Neural progenitor cell (in vitro differentiated cells): ENCODE results near the gene KRTAP12-4. TPM values are rescaled to one million over a fixed set of nuclear protein-coding genes. Genes with fewer than 3 reads are reported as not detected.

ENCODE experiments used
- DNase-seq: peaks from one replicate; pipeline ENCODE4 v3.0.0-alpha.2; 2016; ENCODE audit warnings: low spot score
- H2AFZ ChIP-seq: fragments of 200-600 bp; sonication (generic); replicated peaks from 2 replicates; pipeline ENCODE4 v1.6.1; 2016; ENCODE audit warnings: antibody characterized with exemption
- H3F3A ChIP-seq: fragments of 200-600 bp; sonication (generic); 2 replicates; pipeline ENCODE4 v1.6.1; 2016; ENCODE audit warnings: antibody characterized with exemption, low read depth
- H3K27ac ChIP-seq: fragments of 200-600 bp; sonication (generic); 2 replicates; pipeline ENCODE4 v1.5.1; 2016; ENCODE audit warnings: mild to moderate bottlenecking
- H3K27me3 ChIP-seq: fragments of 200-600 bp; sonication (generic); 2 replicates; pipeline ENCODE4 v1.6.1; 2016; ENCODE audit warnings: mild to moderate bottlenecking, moderate library complexity
- H3K36me3 ChIP-seq: fragments of 200-600 bp; sonication (generic); 2 replicates; pipeline ENCODE4 v1.5.1; 2016
- H3K4me1 ChIP-seq: fragments of 200-600 bp; sonication (generic); 2 replicates; pipeline ENCODE4 v1.6.1; 2016; ENCODE audit warnings: mixed run types
- H3K4me2 ChIP-seq: fragments of 200-600 bp; sonication (generic); 2 replicates; pipeline ENCODE4 v1.6.1; 2016
- H3K4me3 ChIP-seq: fragments of 200-600 bp; sonication (generic); 2 replicates; pipeline ENCODE4 v1.5.1; 2016
- H3K79me2 ChIP-seq: fragments of 200-600 bp; sonication (generic); 2 replicates; pipeline ENCODE4 v1.6.1; 2016; ENCODE audit warnings: low read depth
- H3K9ac ChIP-seq: fragments of 200-600 bp; sonication (generic); 2 replicates; pipeline ENCODE4 v1.6.1; 2016
- H3K9me3 ChIP-seq: fragments of 200-600 bp; sonication (generic); 2 replicates; pipeline ENCODE4 v1.5.1; 2016; ENCODE audit warnings: low read depth
- H4K20me1 ChIP-seq: fragments of 200-600 bp; sonication (generic); 2 replicates; pipeline ENCODE4 v1.6.1; 2016; ENCODE audit warnings: low read depth
- H3K27ac Mint-ChIP-seq: 3 replicates; pipeline ENCODE4 v1.8.0; 2021; ENCODE audit warnings: mixed read lengths
- H3K27me3 Mint-ChIP-seq: 2 replicates; pipeline ENCODE4 v1.8.0; 2022; ENCODE audit warnings: low read depth, mild to moderate bottlenecking, inconsistent platforms, moderate library complexity, mixed read lengths; ENCODE audit not compliant: insufficient read depth
- H3K36me3 Mint-ChIP-seq: 3 replicates; pipeline ENCODE4 v1.8.0; 2021; ENCODE audit warnings: mixed read lengths
- H3K4me1 Mint-ChIP-seq: 3 replicates; pipeline ENCODE4 v1.8.0; 2021; ENCODE audit warnings: mixed read lengths
- H3K4me3 Mint-ChIP-seq: 3 replicates; pipeline ENCODE4 v1.8.0; 2021; ENCODE audit warnings: mild to moderate bottlenecking, moderate library complexity, mixed read lengths
- H3K9me3 Mint-ChIP-seq: 3 replicates; pipeline ENCODE4 v1.8.0; 2020; ENCODE audit warnings: mixed read lengths
- CTCF ChIP-seq: fragments of 200-600 bp; sonication (generic); IDR thresholded peaks from 2 replicates; pipeline ENCODE4 v1.5.1; 2017; ENCODE audit warnings: antibody characterized with exemption, mild to moderate bottlenecking
- EZH2 ChIP-seq: fragments of 200-600 bp; sonication (generic); IDR thresholded peaks from 2 replicates; pipeline ENCODE4 v1.6.1; 2017; ENCODE audit warnings: antibody characterized with exemption, mild to moderate bottlenecking, moderate library complexity
- EZH2phosphoT487 ChIP-seq: fragments of 200-600 bp; sonication (generic); IDR thresholded peaks from 2 replicates; pipeline ENCODE4 v1.6.1; 2017; ENCODE audit warnings: antibody characterized with exemption
- total RNA-seq: library from RNA; depleted of rRNA; stranded (reverse); fragments of >200 nt; gene quantifications from 2 replicates; pipeline ENCODE4 v1.2.3, GENCODE V29; 2015; ENCODE audit warnings: low replicate concordance

Gene KRTAP12-4
- total RNA-seq, 1 donor from 2014 or later, result not detected

GRCh38 chr21:44670642-44671432 lies 16.4 kb upstream of the KRTAP12-4 start:
- Mint-ChIP-seq H3K36me3 (peaks cover 2% of the 10 kb centered on the region), H3K9me3 (peaks cover 52% of the 10 kb centered on the region), H3K4me3 (no peak overlapping the region), H3K27ac (no peak overlapping the region), H3K27me3 (peaks cover 11% of the 10 kb centered on the region), H3K4me1 (no peaks in the 10 kb centered on the region)
- H3K9me3 ChIP-seq, result peaks cover 6% of the 10 kb centered on the region
- H3K4me1 ChIP-seq, result no peaks in the 10 kb centered on the region
- H3K4me2 ChIP-seq, result no peak overlapping the region
- no peaks in the 10 kb centered on the region for H3K27me3 ChIP-seq
- H2AFZ ChIP-seq, result no peak overlapping the region
- H3K27ac ChIP-seq, result no peak overlapping the region
- H3K9ac ChIP-seq, result no peak overlapping the region
- H3K79me2 ChIP-seq, result no peaks in the 10 kb centered on the region
- TF ChIP-seq CTCF, result no peak
- TF ChIP-seq EZH2, result no peak
- no peak for TF ChIP-seq EZH2phosphoT487
- DNase-seq, result no peak
- H3K36me3 ChIP-seq, result no peaks in the 10 kb centered on the region
- no peak overlapping the region for H3K4me3 ChIP-seq
- no peaks in the 10 kb centered on the region for H4K20me1 ChIP-seq
- no peaks in the 10 kb centered on the region for H3F3A ChIP-seq

- peaks cover 42% of the 10 kb centered on the region for H3K9me3 Mint-ChIP-seq
- H3K27ac ChIP-seq, result no peak overlapping the region
These were observed 13.2 kb upstream of the KRTAP12-4 start for GRCh38 chr21:44667612-44668011.

GRCh38 chr21:44666401-44667320 lies 12.2 kb upstream of the KRTAP12-4 start, which contains the start of gene KRTAP12-2:
KRTAP12-2 (minus strand) TSS chr21:44666927; CDS start chr21:44666886, 41 bp downstream.
- H3K4me1 ChIP-seq, result no peaks in the 10 kb centered on the region
- Mint-ChIP-seq H3K27ac (no peak within 1 kb of the TSS), H3K4me1 (no peaks in the 10 kb centered on the region), H3K36me3 (no peaks in the 10 kb centered on the region), H3K9me3 (peaks cover 38% of the 10 kb centered on the region), H3K4me3 (no peak within 1 kb of the TSS), H3K27me3 (peaks cover 7% of the 10 kb centered on the region)
- no peak within 1 kb of the TSS for H3K4me3 ChIP-seq
- TF ChIP-seq EZH2 (no peak), EZH2phosphoT487 (no peak)
- H3K4me2 ChIP-seq, result no peak within 1 kb of the TSS
- no peak within 1 kb of the TSS for H3K9ac ChIP-seq
- H3K79me2 ChIP-seq, result no peaks in the 10 kb centered on the region
- no peak for DNase-seq
- H3K9me3 ChIP-seq, result peaks cover 6% of the 10 kb centered on the region
- no peaks in the 10 kb centered on the region for H3K27me3 ChIP-seq
- H3K36me3 ChIP-seq, result no peaks in the 10 kb centered on the region
- no peak within 1 kb of the TSS for H3K27ac ChIP-seq
- H4K20me1 ChIP-seq, result no peaks in the 10 kb centered on the region
- no peaks in the 10 kb centered on the region for H3F3A ChIP-seq
- no peak within 1 kb of the TSS for H2AFZ ChIP-seq

More at GRCh38 chr21:44667612-44668011, 13.2 kb upstream of the KRTAP12-4 start:
- no peaks in the 10 kb centered on the region for H3F3A ChIP-seq
- no peaks in the 10 kb centered on the region for H3K4me1 Mint-ChIP-seq
- H3K27ac Mint-ChIP-seq, result no peak overlapping the region
- DNase-seq, result no peak
- TF ChIP-seq CTCF, result no peak
- no peak for TF ChIP-seq EZH2
- TF ChIP-seq EZH2phosphoT487, result no peak
- H3K79me2 ChIP-seq, result no peaks in the 10 kb centered on the region
- no peak overlapping the region for H3K4me3 ChIP-seq
- no peaks in the 10 kb centered on the region for H3K4me1 ChIP-seq
- no peak overlapping the region for H3K4me2 ChIP-seq
- peaks cover 7% of the 10 kb centered on the region for H3K27me3 Mint-ChIP-seq
- H3K36me3 ChIP-seq, result no peaks in the 10 kb centered on the region
- H2AFZ ChIP-seq, result no peak overlapping the region
- no peaks in the 10 kb centered on the region for H3K27me3 ChIP-seq
- H3K36me3 Mint-ChIP-seq, result no peaks in the 10 kb centered on the region
- H4K20me1 ChIP-seq, result no peaks in the 10 kb centered on the region
- H3K9ac ChIP-seq, result no peak overlapping the region
- no peak overlapping the region for H3K4me3 Mint-ChIP-seq
- peaks cover 6% of the 10 kb centered on the region for H3K9me3 ChIP-seq
